GM12878 (cell line): Measurements from ENCODE around the gene DIP2A. TPM values are rescaled to one million over a fixed set of nuclear protein-coding genes. Genes with fewer than 3 reads are reported as not detected.

Experiments used
- ATAC-seq: fragments of 200-7000 bp; cut with Tn5 transposase; 3 replicates; pipeline ENCODE4 v1.9.1; 2020; ENCODE audit warnings: mild to moderate bottlenecking, moderate library complexity
- BruUV-seq: library from RNA; stranded (reverse); fragments of 400-500 nt; replicated peaks from 2 replicates; lab custom pipeline; 2021; lab: Mats Ljungman, UMichigan
- CTCF ChIA-PET: fragments of 300-600 bp; sonication (Branson Sonifier 250); formaldehyde crosslinking; extraction: SDS; loops from one replicate; lab custom pipeline; 2021; ENCODE audit warnings: inconsistent platforms; lab: Yijun Ruan, JAX
- POLR2A ChIA-PET: fragments of 350-600 bp; formaldehyde crosslinking; extraction: SDS; loops from one replicate; lab custom pipeline; 2021; ENCODE audit warnings: inconsistent platforms; lab: Charles Lee
- RAD21 ChIA-PET: fragments of 300-600 bp; sonication (Branson Sonifier 250); formaldehyde crosslinking; loops from one replicate; lab custom pipeline; 2023; ENCODE audit warnings: antibody characterized with exemption; ENCODE audit not compliant: unreplicated experiment; lab: Charles Lee
- SMC1A ChIA-PET: fragments of 300-600 bp; sonication (Branson Sonifier 250); formaldehyde crosslinking; loops from one replicate; lab custom pipeline; 2023; ENCODE audit not compliant: unreplicated experiment, uncharacterized antibody; lab: Charles Lee
- DNase-seq: peaks from one replicate; pipeline ENCODE4 v3.0.0-alpha.2; 2011; ENCODE audit warnings: low read depth, low spot score
- FAIRE-seq: peaks from 3 replicates; lab custom pipeline; 2011; peaks lifted over from hg19 to GRCh38; lab: Jason Lieb, UNC
- H2AFZ ChIP-seq: 2 replicates; pipeline ENCODE4 v1.6.0; 2011; ENCODE audit warnings: low read depth, low read length, control low read depth; ENCODE audit not compliant: control insufficient read depth
- H3K27ac ChIP-seq: 2 replicates; pipeline ENCODE4 v1.5.1; 2011; ENCODE audit warnings: control low read depth; ENCODE audit not compliant: control insufficient read depth, insufficient read depth
- H3K27me3 ChIP-seq, 2 experiments: replicated peaks in 1 of 2; 2 replicates each; pipeline versions ENCODE4 v1.6.0 to v1.6.1; 2011; ENCODE audit warnings: low read length in 1 of 2; ENCODE audit not compliant: control insufficient read depth in 2 of 2, insufficient read depth in 2 of 2
- H3K36me3 ChIP-seq, 2 experiments: 2 replicates each; pipeline ENCODE4 v1.5.1; 2011; ENCODE audit warnings: low read length in 1 of 2; ENCODE audit not compliant: control insufficient read depth in 2 of 2, insufficient read depth in 2 of 2
- H3K4me1 ChIP-seq: 2 replicates; pipeline ENCODE4 v1.6.1; 2011; ENCODE audit warnings: mild to moderate bottlenecking, low read length, moderate library complexity, mixed read lengths; ENCODE audit not compliant: control insufficient read depth, insufficient read depth
- H3K4me2 ChIP-seq: 2 replicates; pipeline ENCODE4 v1.6.0; 2011; ENCODE audit warnings: control low read depth; ENCODE audit not compliant: control insufficient read depth, insufficient read depth
- H3K4me3 ChIP-seq: fragments of 200-600 bp; sonication (generic); 2 replicates; pipeline ENCODE4 v1.5.1; 2016
- H3K79me2 ChIP-seq: 2 replicates; pipeline ENCODE4 v1.6.0; 2011; ENCODE audit warnings: low read length; ENCODE audit not compliant: control insufficient read depth, insufficient read depth
- H3K9ac ChIP-seq: 2 replicates; pipeline ENCODE4 v1.8.0; 2011; ENCODE audit warnings: low read length, control low read depth, mixed read lengths; ENCODE audit not compliant: control insufficient read depth, insufficient read depth
- H3K9me3 ChIP-seq: replicated peaks from 3 replicates; pipeline ENCODE4 v1.5.1; 2011; ENCODE audit warnings: mild to moderate bottlenecking, low read length; ENCODE audit not compliant: control insufficient read depth, insufficient read depth
- H4K20me1 ChIP-seq: 2 replicates; pipeline ENCODE4 v1.6.0; 2011; ENCODE audit not compliant: control insufficient read depth, insufficient read depth
- ASH2L ChIP-seq: fragments of 300-600, 200-600 bp; sonication (generic); IDR thresholded peaks from 2 replicates; pipeline ENCODE4 v1.6.1; 2017; ENCODE audit warnings: low read depth, mild to moderate bottlenecking, borderline replicate concordance
- BMI1 ChIP-seq: fragments of 450-650 bp; IDR thresholded peaks from 2 replicates; pipeline ENCODE4 v1.6.1; 2016; ENCODE audit warnings: mild to moderate bottlenecking, moderate library complexity, borderline replicate concordance
- CREB1 ChIP-seq: IDR thresholded peaks from 2 replicates; pipeline ENCODE4 v1.6.1; 2012; ENCODE audit warnings: low read depth, mild to moderate bottlenecking, inconsistent platforms
- HDAC2 ChIP-seq: fragments of 200-600 bp; sonication (generic); IDR thresholded peaks from 2 replicates; pipeline ENCODE4 v1.6.1; 2017
- MYB ChIP-seq: fragments of 150-350 bp; IDR thresholded peaks from 2 replicates; pipeline ENCODE4 v1.6.1; 2014; ENCODE audit warnings: mild to moderate bottlenecking, low read depth, low read length, borderline replicate concordance
- NR2F1 ChIP-seq: fragments of 450-650 bp; conservative IDR thresholded peaks from 2 replicates; pipeline ENCODE4 v1.6.1; 2017; ENCODE audit warnings: mild to moderate bottlenecking
- PAX5 ChIP-seq: IDR thresholded peaks from 2 replicates; pipeline ENCODE4 v1.6.1; 2011; ENCODE audit warnings: low read depth, low read length, borderline replicate concordance
- POLR2AphosphoS2 ChIP-seq: IDR thresholded peaks from 2 replicates; pipeline ENCODE4 v1.6.1; 2011; ENCODE audit warnings: low read depth, mild to moderate bottlenecking, low read length, improper control_type of control experiment, moderate library complexity
- RBBP5 ChIP-seq: fragments of 200-600 bp; sonication (generic); conservative IDR thresholded peaks from 2 replicates; pipeline ENCODE4 v1.6.1; 2016
- SMAD1 ChIP-seq: fragments of 450-650 bp; IDR thresholded peaks from 2 replicates; pipeline ENCODE4 v1.6.1; 2018; ENCODE audit warnings: mild to moderate bottlenecking, low read depth; ENCODE audit not compliant: partially characterized antibody
- SMC3 ChIP-seq: IDR thresholded peaks from 2 replicates; pipeline ENCODE4 v1.6.1; 2011; ENCODE audit warnings: low read length, improper control_type of control experiment, borderline replicate concordance
- SPI1 ChIP-seq: IDR thresholded peaks from 2 replicates; pipeline ENCODE4 v1.6.1; 2011; ENCODE audit warnings: low read depth, mild to moderate bottlenecking, low read length, moderate library complexity, borderline replicate concordance; ENCODE audit not compliant: insufficient read depth
- ZNF207 ChIP-seq: fragments of 450-650 bp; IDR thresholded peaks from 2 replicates; pipeline ENCODE4 v1.6.1; 2014; ENCODE audit warnings: antibody characterized with exemption, mild to moderate bottlenecking, borderline replicate concordance
- ZZZ3 ChIP-seq: IDR thresholded peaks from 2 replicates; pipeline ENCODE4 v1.6.1; 2011; ENCODE audit warnings: low read depth; ENCODE audit not compliant: control insufficient read depth, insufficient read length
- WGBS: methylation state at CpG from one replicate; pipeline ENCODE4 v1.1.6; 2016; ENCODE audit warnings: low lambda C conversion rate; ENCODE audit not compliant: insufficient replicate concordance, insufficient coverage; ENCODE audit errors: missing lambda C conversion rate; 5-methylcytosine and 5-hydroxymethylcytosine counted together
- in situ Hi-C: fragments of 300-500 bp; cut with MboI; formaldehyde crosslinking; loops from 9 replicates; pipeline ENCODE4 v1.14.3; 2018; ENCODE audit warnings: mixed read lengths
- intact Hi-C: fragments of 100-400 bp; cut with micrococcal nuclease; formaldehyde crosslinking; loops from one replicate; pipeline ENCODE4 v1.14.2; 2022; ENCODE audit not compliant: unreplicated experiment
- polyA plus RNA-seq, 11 experiments: library from polyadenylated mRNA; depleted of rRNA in 4 of 11; unstranded in 6 of 11; stranded (reverse) in 5 of 11; fragments of >200 nt; fragmentation: Nextera tagmentation in 4 of 11; fragmentation: Illumina TruSeq in 1 of 11; extraction: Ambion mirVana in 4 of 11; extraction: Trizol in 1 of 11; gene quantifications; 1 replicate in 1 of 11; 2 replicates in 10 of 11; pipeline versions ENCODE4 v1.2.1 to v1.2.3, GENCODE V29; 2011 to 2016; ENCODE audit warnings: inconsistent platforms in 2 of 11, missing spikeins in 2 of 11, low read depth in 1 of 11
- total RNA-seq, 4 experiments: library from RNA; depleted of rRNA in 3 of 4; stranded (reverse); fragments of >200 nt in 3 of 4; fragmentation: Illumina TruSeq in 1 of 4; extraction: Trizol in 1 of 4; gene quantifications; 2 replicates each; pipeline versions ENCODE4 v1.2.1 to v1.2.3, GENCODE V29; 2013 to 2021
- TF ChIP-seq, protein P1 (sequence below): IDR thresholded peaks from 2 replicates; pipeline ENCODE4 v1.6.1; 2012; ENCODE audit warnings: low read length, inconsistent platforms
- TF ChIP-seq, protein P2 (sequence below): fragments of 450-650 bp; IDR thresholded peaks from 2 replicates; pipeline ENCODE4 v1.6.1; 2016; ENCODE audit warnings: mild to moderate bottlenecking
- TF ChIP-seq, protein P3 (sequence below): fragments of 450-650 bp; formaldehyde crosslinking; IDR thresholded peaks from 2 replicates; pipeline ENCODE4 v1.4.0; 2022; ENCODE audit warnings: mild to moderate bottlenecking, moderate library complexity

DIP2A gene
- total and polyA plus RNA-seq, 10 of the 15 experiments (the other 5 are each of a cell fraction or from before 2014, with no cell fraction given): 1.7 to 25.5 (median 12.2) TPM

DNA sequence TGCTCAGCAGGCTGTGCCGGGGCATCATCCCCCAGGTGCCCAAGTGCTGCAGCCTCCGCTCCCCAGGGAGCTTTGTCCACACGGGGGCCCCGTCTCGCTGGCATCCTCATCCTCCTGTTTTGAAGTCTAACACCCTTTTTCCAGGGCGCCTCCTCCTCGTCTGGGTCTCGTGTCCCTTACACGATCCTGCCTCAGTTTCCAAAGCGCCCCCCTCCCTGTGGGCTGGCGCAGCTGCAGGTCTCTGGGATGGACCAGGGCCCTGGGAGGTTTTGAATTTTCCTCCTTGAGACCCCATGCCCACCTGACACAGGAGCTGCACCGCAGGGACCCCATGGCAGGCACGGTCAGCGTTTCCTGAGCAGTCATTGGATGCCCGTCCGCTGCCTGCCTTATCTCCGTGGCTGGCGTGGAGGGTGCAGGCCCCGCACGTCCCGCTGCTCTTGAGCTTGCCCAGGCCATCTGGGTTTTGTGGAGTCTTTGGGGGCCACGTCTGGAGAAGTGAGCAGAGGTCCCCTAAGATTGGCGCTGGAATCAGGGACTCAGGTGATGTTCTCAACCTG, 37.4 kb upstream of the DIP2A start:
- FAIRE-seq: no peak
- no peak overlapping the region for H3K27ac ChIP-seq
- H3K4me3 ChIP-seq: no peak overlapping the region
- H3K27me3 ChIP-seq: no peaks in the 10 kb centered on the region
- no peaks in the 10 kb centered on the region for H3K79me2 ChIP-seq
- POLR2A ChIA-PET: no interaction called here
- H3K4me2 ChIP-seq: no peak overlapping the region
- DNase-seq: no peak
- no peak overlapping the region for H2AFZ ChIP-seq
- BruUV-seq: no TSS peak
- TF ChIP-seq NR2F1 (no peak), PAX5 (no peak), POLR2AphosphoS2 (no peak), SPI1 (no peak), RBBP5 (no peak), ASH2L (no peak), ZZZ3 (no peak), MYB (no peak), HDAC2 (no peak), ZNF207 (no peak), CREB1 (no peak), BMI1 (no peak), SMC3 (no peak), SMAD1 (no peak)
- TF ChIP-seq, protein P1, sequence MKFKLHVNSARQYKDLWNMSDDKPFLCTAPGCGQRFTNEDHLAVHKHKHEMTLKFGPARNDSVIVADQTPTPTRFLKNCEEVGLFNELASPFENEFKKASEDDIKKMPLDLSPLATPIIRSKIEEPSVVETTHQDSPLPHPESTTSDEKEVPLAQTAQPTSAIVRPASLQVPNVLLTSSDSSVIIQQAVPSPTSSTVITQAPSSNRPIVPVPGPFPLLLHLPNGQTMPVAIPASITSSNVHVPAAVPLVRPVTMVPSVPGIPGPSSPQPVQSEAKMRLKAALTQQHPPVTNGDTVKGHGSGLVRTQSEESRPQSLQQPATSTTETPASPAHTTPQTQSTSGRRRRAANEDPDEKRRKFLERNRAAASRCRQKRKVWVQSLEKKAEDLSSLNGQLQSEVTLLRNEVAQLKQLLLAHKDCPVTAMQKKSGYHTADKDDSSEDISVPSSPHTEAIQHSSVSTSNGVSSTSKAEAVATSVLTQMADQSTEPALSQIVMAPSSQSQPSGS: no peak
- TF ChIP-seq, protein P2, sequence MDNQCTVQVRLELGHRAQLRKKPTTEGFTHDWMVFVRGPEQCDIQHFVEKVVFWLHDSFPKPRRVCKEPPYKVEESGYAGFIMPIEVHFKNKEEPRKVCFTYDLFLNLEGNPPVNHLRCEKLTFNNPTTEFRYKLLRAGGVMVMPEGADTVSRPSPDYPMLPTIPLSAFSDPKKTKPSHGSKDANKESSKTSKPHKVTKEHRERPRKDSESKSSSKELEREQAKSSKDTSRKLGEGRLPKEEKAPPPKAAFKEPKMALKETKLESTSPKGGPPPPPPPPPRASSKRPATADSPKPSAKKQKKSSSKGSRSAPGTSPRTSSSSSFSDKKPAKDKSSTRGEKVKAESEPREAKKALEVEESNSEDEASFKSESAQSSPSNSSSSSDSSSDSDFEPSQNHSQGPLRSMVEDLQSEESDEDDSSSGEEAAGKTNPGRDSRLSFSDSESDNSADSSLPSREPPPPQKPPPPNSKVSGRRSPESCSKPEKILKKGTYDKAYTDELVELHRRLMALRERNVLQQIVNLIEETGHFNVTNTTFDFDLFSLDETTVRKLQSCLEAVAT: no peak
- TF ChIP-seq, protein P3, sequence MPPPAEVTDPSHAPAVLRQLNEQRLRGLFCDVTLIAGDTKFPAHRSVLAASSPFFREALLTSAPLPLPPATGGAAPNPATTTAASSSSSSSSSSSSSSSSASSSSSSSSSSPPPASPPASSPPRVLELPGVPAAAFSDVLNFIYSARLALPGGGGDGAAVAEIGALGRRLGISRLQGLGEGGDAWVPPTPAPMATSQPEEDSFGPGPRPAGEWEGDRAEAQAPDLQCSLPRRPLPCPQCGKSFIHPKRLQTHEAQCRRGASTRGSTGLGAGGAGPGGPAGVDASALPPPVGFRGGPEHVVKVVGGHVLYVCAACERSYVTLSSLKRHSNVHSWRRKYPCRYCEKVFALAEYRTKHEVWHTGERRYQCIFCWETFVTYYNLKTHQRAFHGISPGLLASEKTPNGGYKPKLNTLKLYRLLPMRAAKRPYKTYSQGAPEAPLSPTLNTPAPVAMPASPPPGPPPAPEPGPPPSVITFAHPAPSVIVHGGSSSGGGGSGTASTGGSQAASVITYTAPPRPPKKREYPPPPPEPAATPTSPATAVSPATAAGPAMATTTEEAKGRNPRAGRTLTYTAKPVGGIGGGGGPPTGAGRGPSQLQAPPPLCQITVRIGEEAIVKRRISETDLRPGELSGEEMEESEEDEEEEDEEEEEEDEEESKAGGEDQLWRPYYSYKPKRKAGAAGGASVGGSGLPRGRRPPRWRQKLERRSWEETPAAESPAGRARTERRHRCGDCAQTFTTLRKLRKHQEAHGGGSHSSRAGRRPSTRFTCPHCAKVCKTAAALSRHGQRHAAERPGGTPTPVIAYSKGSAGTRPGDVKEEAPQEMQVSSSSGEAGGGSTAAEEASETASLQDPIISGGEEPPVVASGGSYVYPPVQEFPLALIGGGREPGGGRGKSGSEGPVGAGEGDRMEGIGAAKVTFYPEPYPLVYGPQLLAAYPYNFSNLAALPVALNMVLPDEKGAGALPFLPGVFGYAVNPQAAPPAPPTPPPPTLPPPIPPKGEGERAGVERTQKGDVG (CRISPR knock-in tag): no peak
- 95% methylated on average over 23 of the region's 23 CpGs for WGBS
- no peak overlapping the region for H3K9ac ChIP-seq
- H3K4me1 ChIP-seq: no peaks in the 10 kb centered on the region
- CTCF ChIA-PET: interaction anchor here (1.0 kb wide), 1 partner anchor 278 kb away, joined by 5 read pairs; no protein-coding TSS in a partner anchor
- no peaks in the 10 kb centered on the region for H3K9me3 ChIP-seq
- peaks cover 11 to 14% of the 10 kb centered on the region in 2 experiments for H3K36me3 ChIP-seq
- intact Hi-C loops (no loop called here), in situ Hi-C loops (no loop called here)
- no peaks in the 10 kb centered on the region for H4K20me1 ChIP-seq
- SMC1A ChIA-PET: no interaction called here
- RAD21 ChIA-PET: no interaction called here
- no peak for ATAC-seq
